HG03354 (cell line): ENCODE measurements around the gene METTL6.
"Not testable (repeated sequence)": the region's sequence is repeated elsewhere in the genome, so short reads cannot be mapped to it uniquely, and the experiment has no call there.

Experiments used
- ATAC-seq: cut with Tn5 transposase; IDR thresholded peaks from one replicate; pipeline ENCODE4 v1.9.1; 2021; ENCODE audit warnings: mild to moderate bottlenecking; ENCODE audit not compliant: unreplicated experiment, poor library complexity, severe bottlenecking

METTL6 gene

GRCh38 chr3:15409774-15410173, 17.6 kb downstream of the METTL6 start:
- no peak for ATAC-seq

- no peak for ATAC-seq
Observed at GRCh38 chr3:15409239-15409638, 18.1 kb downstream of the METTL6 start.

GRCh38 chr3:15405448-15406050, 21.8 kb downstream of the METTL6 start:
- peak; percentile 48 for ATAC-seq

- ATAC-seq, result no peak
Observed at GRCh38 chr3:15404767-15405166, 22.6 kb downstream of the METTL6 start.

GRCh38 chr3:15403965-15404364, 23.4 kb downstream of the METTL6 start:
- no peak for ATAC-seq

GRCh38 chr3:15403495-15403894, 23.8 kb downstream of the METTL6 start:
- no peak for ATAC-seq

GRCh38 chr3:15401936-15402335, 25.4 kb downstream of the METTL6 start:
- no peak for ATAC-seq

GRCh38 chr3:15399970-15400369, 27.4 kb downstream of the METTL6 start:
- ATAC-seq, result no peak

- ATAC-seq, result not testable (repeated sequence)
Observed at GRCh38 chr3:15398731-15399133, 28.6 kb downstream of the METTL6 start.

- ATAC-seq, result not testable (repeated sequence)
Observed at GRCh38 chr3:15393252-15393651, 34.1 kb downstream of the METTL6 start.

- no peak for ATAC-seq
Observed at GRCh38 chr3:15391007-15391406, 36.3 kb downstream of the METTL6 start.

GRCh38 chr3:15390460-15390859, 36.9 kb downstream of the METTL6 start:
- ATAC-seq, result no peak

GRCh38 chr3:15388335-15388734, 39.0 kb downstream of the METTL6 start:
- not testable (repeated sequence) for ATAC-seq

- ATAC-seq, result no peak
Observed at GRCh38 chr3:15387735-15388134, 39.6 kb downstream of the METTL6 start.

- no peak for ATAC-seq
Observed at GRCh38 chr3:15387171-15387581, 40.2 kb downstream of the METTL6 start.

GRCh38 chr3:15386654-15386955, 40.7 kb downstream of the METTL6 start:
- not testable (repeated sequence) for ATAC-seq

- no peak for ATAC-seq
Observed at GRCh38 chr3:15385901-15386653, 41.3 kb downstream of the METTL6 start.

- not testable (repeated sequence) for ATAC-seq
Observed at GRCh38 chr3:15385238-15385695, 42.1 kb downstream of the METTL6 start.

- peak; percentile 90 for ATAC-seq
Observed at GRCh38 chr3:15384510-15385237, 42.7 kb downstream of the METTL6 start.

GRCh38 chr3:15382405-15382923, 44.9 kb downstream of the METTL6 start:
- ATAC-seq, result no peak
